Activated T-cell treated with anti-CD3 and anti-CD28 coated beads, Interleukin-2, amount 50 U/mL, for 1 hour (primary cell): ENCODE results near the gene CTU2.

ENCODE experiments used
- DNase-seq: peaks from one replicate; pipeline ENCODE4 v3.0.0-alpha.2; 2020

The CTU2 gene

DNA sequence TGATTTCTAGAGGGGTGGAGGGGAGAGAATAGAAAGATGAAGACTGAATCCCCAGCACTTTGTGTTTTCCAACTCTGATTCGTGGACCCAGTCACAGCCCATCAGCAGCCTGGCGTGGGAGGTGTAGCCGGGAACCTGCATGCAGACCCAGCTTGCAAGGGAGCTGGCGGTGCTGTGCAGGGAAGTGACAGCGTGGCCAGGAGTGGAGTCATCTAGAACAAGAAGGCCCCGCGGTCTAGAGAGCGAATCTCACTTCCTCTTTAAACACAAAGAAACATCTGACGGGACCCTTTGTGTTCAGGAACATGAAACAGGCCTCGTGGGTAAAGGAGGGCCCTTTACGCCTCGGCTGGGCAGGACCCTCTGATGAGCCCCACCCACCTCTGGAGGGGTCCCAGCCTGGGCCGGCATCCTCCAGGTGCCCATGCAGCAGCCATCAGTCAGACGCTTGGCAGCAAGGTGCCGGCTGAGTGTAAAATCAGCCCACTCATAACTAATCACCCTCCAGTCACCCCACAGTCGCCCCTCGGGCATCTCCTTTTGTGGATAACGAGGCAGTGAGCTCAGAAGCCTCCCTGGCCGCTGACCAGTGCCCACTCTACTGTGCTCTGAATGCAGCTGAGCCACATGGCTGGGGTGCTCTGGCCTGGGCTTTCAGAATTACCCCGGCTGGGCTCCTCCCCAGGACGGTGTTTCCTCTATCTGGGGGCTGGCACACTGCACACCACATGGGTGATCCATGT, 24.4 kb upstream of the CTU2 start:
- peak; percentile 60 for DNase-seq

DNA sequence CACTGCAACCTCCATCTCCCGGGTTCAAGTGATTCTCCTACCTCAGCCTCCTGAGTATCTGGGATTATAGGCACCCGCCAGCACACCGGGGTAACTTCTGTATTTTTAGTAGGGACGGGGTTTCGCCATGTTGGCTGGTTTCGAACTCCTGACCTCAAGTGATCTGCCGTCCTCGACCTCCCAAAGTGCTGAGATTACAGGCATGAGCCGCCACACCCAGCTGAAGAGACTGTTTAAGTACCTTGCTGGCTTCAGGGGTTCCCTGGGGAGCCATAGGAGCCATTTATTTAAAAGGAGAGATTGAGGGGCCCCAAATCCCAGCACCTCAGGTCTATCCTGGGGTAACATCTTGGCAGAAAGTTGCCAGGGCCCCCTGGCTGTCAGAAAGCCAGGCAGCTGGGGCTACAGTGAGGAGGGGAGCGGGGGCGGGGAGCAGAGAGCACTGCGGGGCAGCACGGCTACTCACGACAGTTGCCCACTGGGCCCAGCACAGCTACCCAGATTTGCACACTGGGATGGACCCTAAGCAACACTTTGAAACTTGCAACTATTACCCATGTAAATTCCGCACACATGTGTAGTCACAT, 21.6 kb upstream of the CTU2 start:
- DNase-seq, result no peak

GRCh38 chr16:88685156-88686061, 20.9 kb upstream of the CTU2 start:
- peak; percentile 76 for DNase-seq

DNA sequence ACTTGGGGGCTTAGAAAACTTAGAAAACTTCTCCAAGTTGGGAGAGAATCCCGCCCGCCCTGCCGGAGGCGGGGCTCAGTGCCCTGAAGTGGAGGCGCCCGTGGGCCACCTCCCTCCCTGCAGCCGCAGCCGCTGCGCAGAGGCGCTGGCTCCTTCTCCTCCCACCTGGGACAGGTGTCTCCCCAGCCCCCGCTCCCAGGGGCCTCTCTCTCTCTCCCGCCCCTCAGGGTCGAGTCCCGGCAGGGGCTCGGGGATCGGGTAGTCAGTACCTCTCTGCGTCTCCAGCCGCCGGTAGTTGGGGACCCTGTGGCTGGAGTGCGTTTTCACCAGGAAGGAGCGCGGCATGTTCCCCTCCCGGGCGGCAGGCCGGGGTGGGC, 20.3 kb upstream of the CTU2 start:
- DNase-seq, result no peak

- DNase-seq, result peak; percentile 90
Measured at GRCh38 chr16:88686439-88687253, 19.7 kb upstream of the CTU2 start, which contains the start of gene SNAI3. Gene SNAI3, minus strand, starts transcription at chr16:88686507. Its CDS starts 101 bp downstream, at chr16:88686406.

DNA sequence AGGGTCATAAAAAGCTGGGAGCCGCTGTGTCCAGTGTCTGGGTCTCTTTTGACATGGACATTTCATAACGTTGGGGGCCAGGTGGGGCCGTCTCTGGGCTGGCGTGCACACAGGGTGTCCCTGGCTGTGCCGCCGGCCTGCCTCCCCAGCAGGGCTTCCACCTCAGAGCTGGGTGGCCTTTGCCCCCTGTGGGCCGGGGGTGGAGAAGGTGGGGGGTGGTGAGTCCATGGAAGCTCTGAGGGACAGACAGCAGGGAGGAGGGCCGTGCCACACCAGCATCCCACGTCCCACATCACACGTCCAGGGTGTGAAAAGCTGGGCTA, 19.1 kb upstream of the CTU2 start:
- DNase-seq, result no peak

DNA sequence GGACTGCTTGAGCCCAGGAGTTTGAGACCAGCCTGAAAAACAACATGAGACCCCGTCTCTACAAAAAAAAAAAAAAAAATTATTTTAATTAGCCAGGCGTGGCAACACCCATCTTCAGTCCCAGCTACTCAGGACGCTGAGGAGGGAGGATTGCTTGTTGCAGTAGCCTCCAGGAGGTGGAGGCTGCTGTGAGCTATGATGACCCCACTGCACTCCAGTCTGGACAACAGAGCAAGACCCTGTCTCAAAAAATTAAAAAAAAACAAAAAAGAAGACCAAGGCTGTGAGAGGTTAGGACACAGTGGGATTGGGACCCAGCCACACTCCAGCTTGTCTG, 18.7 kb upstream of the CTU2 start:
- no peak for DNase-seq

DNA sequence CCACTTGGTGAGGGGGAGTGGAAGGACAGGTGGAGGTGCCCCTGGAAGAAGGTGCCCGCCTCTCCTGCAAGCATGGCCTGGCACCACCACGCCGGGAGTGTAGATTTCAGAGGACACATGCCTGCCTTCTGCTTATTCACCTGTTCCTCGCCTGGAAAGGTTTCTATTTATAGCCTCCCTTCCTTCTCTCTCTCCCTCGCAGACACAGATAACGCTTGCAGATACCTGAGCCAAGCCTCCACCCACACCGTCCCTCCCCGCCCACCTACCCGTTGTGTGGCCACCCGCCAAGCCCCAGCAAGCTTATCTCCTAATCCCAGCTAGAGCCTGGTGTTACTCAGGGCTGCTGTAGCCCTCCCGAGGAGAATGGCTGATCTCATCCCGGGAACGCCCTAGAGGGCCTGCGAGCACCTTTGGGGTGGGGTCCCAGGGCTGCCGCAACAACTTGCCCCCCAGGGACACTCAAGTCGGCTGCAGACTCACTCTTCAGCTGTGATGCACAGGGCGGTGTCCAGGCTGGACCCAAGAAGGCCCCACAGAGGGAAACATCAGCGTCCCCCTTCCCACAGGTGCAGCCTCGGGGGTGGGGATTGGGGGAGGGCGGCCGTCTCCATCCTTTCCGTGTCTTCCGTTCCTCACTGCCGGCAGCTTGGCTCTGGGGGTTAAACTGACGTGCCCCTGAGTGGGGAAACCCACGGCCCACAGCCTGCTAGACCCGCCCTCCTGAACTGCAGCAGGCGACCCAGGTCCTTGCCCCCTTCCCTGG, 18.1 kb upstream of the CTU2 start:
- no peak for DNase-seq

- no peak for DNase-seq
Measured at GRCh38 chr16:88690341-88691128, 15.8 kb upstream of the CTU2 start.

DNA sequence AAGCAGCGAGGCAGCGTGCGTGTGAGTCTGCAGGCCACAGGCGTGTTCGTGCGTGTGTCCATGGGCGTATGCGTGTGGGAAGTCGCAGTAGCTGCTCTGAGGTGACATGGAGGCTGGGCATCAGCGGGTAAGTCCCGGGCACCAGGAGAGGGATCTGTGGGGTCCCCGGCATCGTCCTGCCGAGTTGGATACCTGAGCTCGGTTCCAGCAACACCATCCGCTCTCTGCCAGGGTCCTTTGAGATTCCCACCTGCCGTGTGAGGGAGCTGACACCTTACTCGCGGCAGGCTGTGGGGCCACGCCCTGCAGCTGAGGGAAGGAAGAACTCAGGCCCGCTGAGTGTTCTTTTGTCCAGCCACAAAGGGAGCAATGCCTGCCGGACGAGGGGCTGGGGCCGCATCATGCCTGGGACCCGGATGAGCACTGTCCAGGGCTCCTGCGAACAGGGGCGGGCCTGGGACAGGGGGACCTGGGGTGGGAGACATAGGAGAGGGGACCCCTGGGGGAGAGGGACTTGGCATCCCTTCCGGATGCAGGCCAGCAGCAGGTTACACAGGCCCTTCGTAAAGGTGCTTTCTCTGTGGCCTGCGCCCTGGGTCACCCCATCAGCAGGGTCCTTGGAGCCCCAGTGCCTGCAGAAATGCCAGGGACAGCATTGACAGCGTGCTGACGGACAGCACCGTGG, 15.0 kb upstream of the CTU2 start:
- no peak for DNase-seq

- peak; percentile 53 for DNase-seq
Measured at GRCh38 chr16:88691924-88692560, 14.3 kb upstream of the CTU2 start.

GRCh38 chr16:88692861-88693260, 13.4 kb upstream of the CTU2 start:
- DNase-seq, result no peak

- DNase-seq, result no peak
Measured at GRCh38 chr16:88693420-88694177, 12.7 kb upstream of the CTU2 start.

DNA sequence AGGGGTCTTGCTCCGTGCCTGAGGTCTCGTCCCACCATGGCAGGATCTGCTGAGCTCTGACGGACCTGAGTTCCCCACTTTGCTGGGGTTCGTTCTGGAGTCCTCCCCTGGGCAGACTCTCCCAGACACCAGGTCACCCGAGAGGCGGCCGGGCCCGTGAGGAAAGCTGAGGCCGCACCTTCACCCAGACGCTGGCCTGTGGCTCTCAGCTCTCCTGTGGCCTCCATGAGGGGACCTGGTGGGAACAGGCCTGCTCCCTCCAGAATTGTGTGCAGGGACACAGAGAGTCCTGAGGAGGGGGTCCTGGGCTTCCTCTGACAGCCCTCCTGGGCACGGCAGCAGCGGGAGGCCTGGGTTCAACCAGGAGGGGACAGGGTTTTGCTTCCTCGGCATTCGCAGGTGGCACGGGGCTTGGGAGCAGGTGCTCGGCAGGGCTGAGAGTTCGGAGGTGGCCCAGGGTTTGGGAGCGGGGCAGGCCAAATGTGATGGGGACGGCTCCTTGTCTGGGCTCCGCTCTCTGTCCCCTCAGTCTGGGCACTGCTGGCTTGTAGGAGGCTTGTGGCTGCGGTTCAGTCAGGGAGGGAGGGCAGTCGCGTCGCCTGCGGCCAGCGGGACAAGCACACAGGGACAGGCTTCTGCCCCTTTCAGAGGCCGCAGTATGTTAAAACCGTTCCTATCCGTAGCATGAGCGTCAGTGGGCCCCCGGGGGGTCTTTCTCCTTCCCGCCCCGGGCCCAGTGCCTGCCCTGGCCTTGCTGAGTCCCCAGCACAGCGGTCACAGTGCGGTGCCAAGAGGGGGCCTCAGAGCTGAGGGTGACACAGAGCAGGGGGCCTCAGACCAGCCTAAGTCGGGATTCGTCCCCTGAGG, 11.8 kb upstream of the CTU2 start:
- no peak for DNase-seq

DNA sequence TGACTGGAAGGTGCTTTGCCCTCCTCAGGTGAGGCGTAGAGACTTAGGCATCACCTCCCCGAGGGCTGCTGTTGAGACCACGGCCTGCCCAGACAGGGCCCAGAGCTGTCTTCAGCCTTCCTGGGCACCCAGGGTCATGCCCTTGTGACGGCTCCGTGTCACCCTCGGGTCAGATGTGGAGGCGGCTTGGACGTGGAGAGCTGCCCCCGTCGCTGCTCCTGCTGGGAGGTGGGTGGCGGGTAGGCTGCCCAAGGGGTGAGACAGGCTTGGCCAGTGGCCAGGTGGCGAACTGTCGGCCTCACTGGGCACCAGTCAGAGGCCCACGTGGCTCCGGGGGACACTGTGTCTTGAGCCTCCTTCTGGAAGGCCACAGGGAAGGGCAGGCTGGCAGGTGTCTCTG, 11.1 kb upstream of the CTU2 start:
- DNase-seq, result no peak

- DNase-seq, result no peak
Measured at GRCh38 chr16:88695753-88696152, 10.6 kb upstream of the CTU2 start.

- DNase-seq, result no peak
Measured at GRCh38 chr16:88696441-88696840, 9.9 kb upstream of the CTU2 start.

DNA sequence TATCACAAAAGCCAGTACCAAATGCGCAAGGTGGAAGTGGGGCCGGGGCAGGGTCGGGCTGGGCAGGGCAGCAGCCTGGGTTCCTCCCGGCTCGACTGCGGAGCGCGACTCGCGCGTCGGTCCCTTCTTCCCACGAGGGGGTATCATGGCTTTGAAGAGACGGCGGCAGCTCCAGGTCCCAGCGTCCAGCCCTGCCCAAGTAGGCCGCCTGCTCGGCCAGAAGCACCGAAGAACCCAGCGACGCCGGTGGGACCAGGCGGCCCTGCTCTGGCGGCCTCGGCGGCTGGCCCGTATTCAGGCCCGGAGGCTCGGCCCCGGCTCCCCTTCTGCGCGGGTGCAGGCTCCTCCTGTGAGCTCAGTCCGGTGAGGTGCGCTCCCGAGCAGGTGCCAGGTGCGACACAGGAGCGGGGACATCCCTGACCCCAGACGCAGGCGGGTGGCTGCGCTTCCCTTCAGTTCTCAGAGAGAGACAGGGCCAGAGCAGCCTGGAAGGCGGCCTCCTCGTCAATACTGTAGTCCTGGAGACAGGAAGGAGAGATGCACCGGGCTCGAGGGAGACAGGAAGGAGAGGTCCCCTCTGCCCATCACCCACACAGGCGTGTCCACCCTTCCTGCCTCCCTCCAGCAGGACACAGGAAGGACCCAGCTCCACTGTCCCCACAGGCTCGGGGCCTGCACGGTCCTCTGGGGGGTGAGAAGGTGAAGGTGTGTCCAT, 9.0 kb upstream of the CTU2 start:
- DNase-seq, result no peak
